HepG2 (cell line): ENCODE data around the gene ESYT1. TPM values are rescaled to one million over a fixed set of nuclear protein-coding genes. Genes with fewer than 3 reads are reported as not detected.

Source experiments
- DNMT1 ChIP-seq: sonication (generic); formaldehyde crosslinking; IDR thresholded peaks from 2 replicates; pipeline ENCODE4 v1.5.1; 2020; ENCODE audit warnings: mild to moderate bottlenecking, missing genetic modification reagents
- ELF1 ChIP-seq: sonication (generic); formaldehyde crosslinking; IDR thresholded peaks from 2 replicates; pipeline ENCODE4 v1.4.0; 2020; ENCODE audit warnings: missing genetic modification reagents
- GTF2F1 ChIP-seq: fragments of 150-350 bp; IDR thresholded peaks from 2 replicates; pipeline ENCODE4 v1.6.1; 2014; ENCODE audit warnings: low read length
- MEF2D ChIP-seq: sonication (generic); formaldehyde crosslinking; IDR thresholded peaks from 2 replicates; pipeline ENCODE4 v1.5.1; 2020; ENCODE audit warnings: mild to moderate bottlenecking, missing genetic modification reagents
- NBN ChIP-seq: fragments of 450-650 bp; conservative IDR thresholded peaks from 2 replicates; pipeline ENCODE4 v1.6.1; 2017
- ZBTB40 ChIP-seq, 2 experiments: fragments of 450-650 bp in 1 of 2; sonication (generic) in 1 of 2; formaldehyde crosslinking in 1 of 2; IDR thresholded peaks; 2 replicates each; pipeline versions ENCODE4 v1.6.1 to v1.8.0; 2016 to 2022; ENCODE audit warnings: antibody characterized with exemption in 1 of 2, mild to moderate bottlenecking in 1 of 2, missing genetic modification reagents in 1 of 2
- ZNF44 ChIP-seq: sonication (generic); formaldehyde crosslinking; IDR thresholded peaks from 2 replicates; pipeline ENCODE4 v1.5.1; 2020; ENCODE audit warnings: mild to moderate bottlenecking, missing genetic modification reagents
- polyA plus RNA-seq, 8 experiments: library from polyadenylated mRNA; depleted of rRNA in 3 of 8; stranded (reverse) in 7 of 8; unstranded in 1 of 8; fragments of >200 nt; fragmentation: Illumina TruSeq in 4 of 8; extraction: Trizol in 4 of 8; gene quantifications; 2 replicates each; pipeline versions ENCODE4 v1.2.1 to v1.2.3, GENCODE V29; 2011 to 2016; ENCODE audit warnings: low read depth in 4 of 8, missing spikeins in 1 of 8, mixed read lengths in 1 of 8; ENCODE audit not compliant: insufficient read depth in 1 of 8
- total RNA-seq, 5 experiments: library from RNA; depleted of rRNA; stranded (reverse); fragments of >200 nt; fragmentation: Illumina TruSeq; extraction: Trizol; gene quantifications; 2 replicates each; pipeline ENCODE4 v1.2.3, GENCODE V29; 2016; ENCODE audit warnings: low read depth in 1 of 5
- TF ChIP-seq, protein P1 (sequence below), 2 experiments: sonication (generic) in 1 of 2; formaldehyde crosslinking in 1 of 2; IDR thresholded peaks; 2 replicates each; pipeline versions ENCODE4 v1.4.0 to v1.6.1; 2016 to 2020; ENCODE audit warnings: borderline replicate concordance in 1 of 2, low read depth in 1 of 2, mild to moderate bottlenecking in 1 of 2, missing genetic modification reagents in 1 of 2
- TF ChIP-seq, protein P2 (sequence below): sonication (generic); formaldehyde crosslinking; IDR thresholded peaks from 2 replicates; pipeline ENCODE4 v1.4.0; 2020; ENCODE audit warnings: missing genetic modification reagents
- TF ChIP-seq, protein P3 (sequence below): sonication (generic); formaldehyde crosslinking; IDR thresholded peaks from 2 replicates; pipeline ENCODE4 v1.5.1; 2020; ENCODE audit warnings: missing genetic modification reagents, mild to moderate bottlenecking, borderline replicate concordance

Gene ESYT1
- total and polyA plus RNA-seq, 2 of the 13 experiments (the other 11 are each of a cell fraction or from before 2014, with no cell fraction given): 66.9 to 71.0 TPM

- TF ChIP-seq, protein P1, sequence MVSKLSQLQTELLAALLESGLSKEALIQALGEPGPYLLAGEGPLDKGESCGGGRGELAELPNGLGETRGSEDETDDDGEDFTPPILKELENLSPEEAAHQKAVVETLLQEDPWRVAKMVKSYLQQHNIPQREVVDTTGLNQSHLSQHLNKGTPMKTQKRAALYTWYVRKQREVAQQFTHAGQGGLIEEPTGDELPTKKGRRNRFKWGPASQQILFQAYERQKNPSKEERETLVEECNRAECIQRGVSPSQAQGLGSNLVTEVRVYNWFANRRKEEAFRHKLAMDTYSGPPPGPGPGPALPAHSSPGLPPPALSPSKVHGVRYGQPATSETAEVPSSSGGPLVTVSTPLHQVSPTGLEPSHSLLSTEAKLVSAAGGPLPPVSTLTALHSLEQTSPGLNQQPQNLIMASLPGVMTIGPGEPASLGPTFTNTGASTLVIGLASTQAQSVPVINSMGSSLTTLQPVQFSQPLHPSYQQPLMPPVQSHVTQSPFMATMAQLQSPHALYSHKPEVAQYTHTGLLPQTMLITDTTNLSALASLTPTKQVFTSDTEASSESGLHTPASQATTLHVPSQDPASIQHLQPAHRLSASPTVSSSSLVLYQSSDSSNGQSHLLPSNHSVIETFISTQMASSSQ (IDR thresholded peaks at IDR 0.05; ENCODE audit: low read depth): no peak
- TF ChIP-seq, protein P1 (CRISPR knock-in tag; IDR thresholded peaks at IDR 0.05; ENCODE audit: borderline replicate concordance): peak; percentile 46
- TF ChIP-seq, protein P2, sequence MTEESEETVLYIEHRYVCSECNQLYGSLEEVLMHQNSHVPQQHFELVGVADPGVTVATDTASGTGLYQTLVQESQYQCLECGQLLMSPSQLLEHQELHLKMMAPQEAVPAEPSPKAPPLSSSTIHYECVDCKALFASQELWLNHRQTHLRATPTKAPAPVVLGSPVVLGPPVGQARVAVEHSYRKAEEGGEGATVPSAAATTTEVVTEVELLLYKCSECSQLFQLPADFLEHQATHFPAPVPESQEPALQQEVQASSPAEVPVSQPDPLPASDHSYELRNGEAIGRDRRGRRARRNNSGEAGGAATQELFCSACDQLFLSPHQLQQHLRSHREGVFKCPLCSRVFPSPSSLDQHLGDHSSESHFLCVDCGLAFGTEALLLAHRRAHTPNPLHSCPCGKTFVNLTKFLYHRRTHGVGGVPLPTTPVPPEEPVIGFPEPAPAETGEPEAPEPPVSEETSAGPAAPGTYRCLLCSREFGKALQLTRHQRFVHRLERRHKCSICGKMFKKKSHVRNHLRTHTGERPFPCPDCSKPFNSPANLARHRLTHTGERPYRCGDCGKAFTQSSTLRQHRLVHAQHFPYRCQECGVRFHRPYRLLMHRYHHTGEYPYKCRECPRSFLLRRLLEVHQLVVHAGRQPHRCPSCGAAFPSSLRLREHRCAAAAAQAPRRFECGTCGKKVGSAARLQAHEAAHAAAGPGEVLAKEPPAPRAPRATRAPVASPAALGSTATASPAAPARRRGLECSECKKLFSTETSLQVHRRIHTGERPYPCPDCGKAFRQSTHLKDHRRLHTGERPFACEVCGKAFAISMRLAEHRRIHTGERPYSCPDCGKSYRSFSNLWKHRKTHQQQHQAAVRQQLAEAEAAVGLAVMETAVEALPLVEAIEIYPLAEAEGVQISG (CRISPR knock-in tag): peak; percentile 76
- TF ChIP-seq MEF2D (no peak; the same call in 1 of the 2 replicates), NBN (no peak), ZNF44 (0 out of 2 replicates have a peak, but pooled peaks have one; percentile 7), ZBTB40 (IDR thresholded peaks at IDR 0.05) (no peak), ZBTB40 (CRISPR knock-in tag; IDR thresholded peaks at IDR 0.05) (peak; percentile 50; the same call in 1 of the 2 replicates), GTF2F1 (no peak), DNMT1 (no peak), ELF1 (CRISPR knock-in tag) (no peak)
- TF ChIP-seq, protein P3, sequence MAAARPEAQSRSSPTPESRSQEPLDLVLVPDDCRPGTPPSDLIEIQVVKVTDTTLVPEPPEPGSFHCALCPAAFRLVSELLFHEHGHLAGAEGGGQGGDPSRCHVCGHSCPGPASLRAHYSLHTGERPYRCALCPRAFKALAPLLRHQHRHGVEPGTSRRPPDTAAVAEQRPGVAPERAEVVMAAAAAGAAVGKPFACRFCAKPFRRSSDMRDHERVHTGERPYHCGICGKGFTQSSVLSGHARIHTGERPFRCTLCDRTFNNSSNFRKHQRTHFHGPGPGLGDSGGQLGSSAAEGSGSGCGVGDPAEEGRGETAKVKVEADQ: peak; percentile 10; the same call in 1 of the 2 replicates
These were observed 48.1 kb upstream of the ESYT1 start, which contains the start of gene ERBB3 (continued) for GRCh38 chr12:56079723-56080555.
